NCI-H446 treated with DMSO at 0.1 percent for 48 hours (cell line): Measurements from ENCODE around the gene SFSWAP.
"Not testable (repeated sequence)": the region's sequence is repeated elsewhere in the genome, so short reads cannot be mapped to it uniquely, and the experiment has no call there.

ENCODE experiments used
- DNase-seq: peaks from one replicate; lab custom pipeline; 2025; lab: John Stamatoyannopoulos, UW

The SFSWAP gene

DNA sequence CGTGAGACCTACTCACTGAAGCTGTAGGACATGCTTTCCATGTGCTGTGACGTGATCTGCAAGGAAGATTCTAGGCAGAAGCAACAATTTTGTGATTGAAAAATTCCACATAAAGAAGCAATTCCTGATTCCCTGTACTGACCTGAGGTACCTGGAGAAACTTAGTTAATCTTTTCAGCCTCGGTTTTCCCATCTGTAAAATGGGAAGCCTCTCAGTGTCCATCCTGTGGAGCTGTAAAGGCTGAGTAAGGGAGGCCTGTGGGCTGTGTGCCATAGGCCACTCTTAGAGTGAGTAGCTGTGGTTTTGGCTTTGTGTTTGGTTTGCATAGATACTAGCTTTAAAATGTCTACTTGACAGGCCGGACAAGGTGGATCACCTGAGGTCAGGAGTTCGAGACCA, 50.7 kb downstream of the SFSWAP start:
- no peak for DNase-seq

DNA sequence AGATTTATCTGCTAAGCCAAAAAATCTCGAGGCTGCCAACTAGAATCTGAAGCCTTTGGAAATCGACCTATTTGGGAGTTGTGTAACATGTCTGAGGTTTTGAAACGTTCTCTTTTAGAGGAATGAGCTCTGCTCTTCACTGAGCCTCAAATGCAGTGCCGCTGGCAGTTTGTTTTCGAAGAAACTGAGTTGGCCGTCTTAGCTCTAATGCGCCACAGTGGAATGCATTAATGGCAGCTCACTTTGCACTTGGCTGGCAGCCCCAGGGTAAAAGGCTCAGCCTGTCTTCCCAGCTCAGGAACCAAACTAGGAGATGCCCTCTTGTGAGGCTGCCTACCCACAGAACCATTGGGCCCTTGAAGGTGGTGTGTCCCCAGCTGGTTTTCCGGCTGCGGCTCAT, 53.8 kb downstream of the SFSWAP start:
- DNase-seq: no peak

DNA sequence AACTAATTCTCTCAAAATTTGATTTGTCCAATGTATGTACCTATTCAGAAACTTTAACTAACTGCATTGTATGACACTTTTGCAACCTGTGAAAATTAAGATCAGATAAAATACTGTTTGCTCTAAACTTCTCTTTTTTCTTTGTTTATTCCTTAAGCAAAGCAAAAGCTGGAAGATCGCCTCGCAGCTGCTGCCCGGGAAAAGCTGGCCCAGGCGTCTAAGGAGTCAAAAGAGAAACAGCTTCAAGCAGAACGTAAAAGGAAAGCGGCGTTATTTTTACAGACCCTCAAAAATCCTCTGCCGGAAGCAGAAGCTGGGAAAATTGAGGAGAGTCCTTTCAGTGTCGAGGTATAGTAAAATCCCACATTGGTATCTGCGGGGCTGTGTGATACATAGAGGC, 55.1 kb downstream of the SFSWAP start:
- no peak for DNase-seq

DNA sequence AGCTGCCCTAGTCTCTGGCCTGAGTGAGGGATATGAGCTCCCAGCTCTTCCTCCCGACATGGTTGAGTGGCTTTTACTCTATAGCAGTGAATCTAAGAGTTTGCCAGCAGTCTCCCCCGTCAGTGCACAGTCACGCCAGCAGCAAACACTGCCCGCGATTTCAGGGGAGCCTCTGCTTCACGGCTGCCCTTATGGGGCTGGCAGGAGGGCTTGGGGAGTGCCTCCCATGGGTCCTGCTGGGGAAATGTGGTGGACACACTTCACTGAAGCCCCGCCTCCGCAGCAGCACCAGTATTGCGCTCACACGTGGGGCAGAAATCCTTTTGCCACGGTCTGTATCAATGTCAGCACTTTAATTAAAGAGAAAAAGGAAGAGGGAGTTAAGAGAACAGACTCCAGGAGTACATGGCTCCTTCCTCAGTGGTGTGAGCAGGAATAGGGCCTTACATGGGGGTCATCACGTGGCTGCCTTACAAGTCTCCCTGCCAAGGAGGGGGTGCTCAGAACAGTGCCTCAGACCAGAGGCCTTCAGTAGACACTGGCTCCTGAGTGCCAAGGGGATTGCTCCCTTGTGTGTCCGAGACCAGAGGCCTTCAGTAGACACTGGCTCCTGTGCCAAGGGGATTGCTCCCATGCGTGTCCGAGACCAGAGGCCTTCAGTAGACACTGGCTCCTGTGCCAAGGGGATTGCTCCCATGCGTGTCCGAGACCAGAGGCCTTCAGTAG, 55.7 kb downstream of the SFSWAP start:
- no peak for DNase-seq

DNA sequence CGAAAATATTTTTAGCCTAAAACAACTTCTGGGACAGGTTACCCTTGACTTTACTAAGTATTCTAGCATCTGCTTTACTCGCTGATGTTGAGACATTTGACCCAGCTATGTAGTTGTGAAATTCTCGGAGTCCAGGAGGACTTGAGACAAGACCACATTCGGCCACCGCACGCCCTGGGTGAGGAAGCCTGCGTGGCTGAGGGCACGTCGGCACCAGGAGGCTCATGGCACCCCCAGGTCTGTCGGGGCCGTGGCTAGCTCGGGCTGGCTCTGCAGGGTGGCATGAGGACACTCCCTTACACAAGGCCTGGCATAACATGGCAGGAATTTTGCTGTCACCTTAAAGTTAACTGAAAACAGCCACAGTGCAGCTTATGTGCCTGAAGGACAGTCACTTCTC, 59.2 kb downstream of the SFSWAP start:
- no peak for DNase-seq

DNA sequence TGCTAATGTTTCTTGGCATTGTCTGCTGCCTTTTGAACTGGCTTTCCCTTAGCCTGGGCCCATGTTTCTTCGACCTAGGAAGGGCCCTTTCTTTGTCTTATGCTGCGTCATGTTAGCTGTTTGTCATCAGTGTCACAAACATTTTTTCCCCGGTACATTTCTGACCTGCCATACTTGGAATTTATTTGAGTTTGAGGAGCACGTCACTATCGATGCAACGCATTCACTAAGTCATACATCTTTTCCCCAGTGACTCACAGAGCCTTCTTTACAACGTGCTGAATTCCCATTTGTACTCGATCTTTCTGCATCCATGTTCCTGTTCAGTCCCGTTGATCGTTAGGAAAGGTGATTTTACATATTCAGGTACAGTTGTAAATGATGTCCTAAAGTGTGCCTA, 61.1 kb downstream of the SFSWAP start:
- no peak for DNase-seq

DNA sequence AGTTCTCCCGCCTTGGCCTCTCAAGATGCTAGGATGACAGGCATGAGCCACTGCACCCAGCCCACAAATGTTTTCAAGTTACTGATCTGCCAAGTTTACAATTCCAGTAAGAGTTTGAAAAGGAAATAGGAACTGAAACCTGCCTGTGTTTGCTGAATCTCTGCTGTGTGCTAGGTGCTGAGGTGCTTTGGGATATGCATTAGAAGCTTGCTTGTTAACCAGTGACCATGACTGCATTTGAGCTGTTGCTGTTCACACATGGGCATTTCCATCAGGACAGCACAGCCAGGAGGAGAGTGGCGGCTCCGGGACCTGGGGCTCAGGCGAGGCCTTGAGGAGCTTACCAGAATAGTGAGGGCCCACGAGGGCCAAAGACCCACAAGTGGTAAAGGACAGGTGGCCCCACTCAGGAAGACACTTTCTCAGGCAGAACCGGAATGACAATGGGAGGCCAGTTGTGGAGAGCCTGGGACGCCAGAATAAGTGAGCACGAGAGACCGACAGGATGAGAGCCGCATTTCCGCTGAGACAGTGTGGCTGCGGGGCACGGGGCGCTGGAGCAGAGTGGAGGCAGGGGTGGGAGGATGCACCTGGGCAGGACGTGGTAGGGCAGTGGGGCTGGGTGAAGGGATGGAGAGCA, 62.8 kb downstream of the SFSWAP start:
- no peak for DNase-seq

DNA sequence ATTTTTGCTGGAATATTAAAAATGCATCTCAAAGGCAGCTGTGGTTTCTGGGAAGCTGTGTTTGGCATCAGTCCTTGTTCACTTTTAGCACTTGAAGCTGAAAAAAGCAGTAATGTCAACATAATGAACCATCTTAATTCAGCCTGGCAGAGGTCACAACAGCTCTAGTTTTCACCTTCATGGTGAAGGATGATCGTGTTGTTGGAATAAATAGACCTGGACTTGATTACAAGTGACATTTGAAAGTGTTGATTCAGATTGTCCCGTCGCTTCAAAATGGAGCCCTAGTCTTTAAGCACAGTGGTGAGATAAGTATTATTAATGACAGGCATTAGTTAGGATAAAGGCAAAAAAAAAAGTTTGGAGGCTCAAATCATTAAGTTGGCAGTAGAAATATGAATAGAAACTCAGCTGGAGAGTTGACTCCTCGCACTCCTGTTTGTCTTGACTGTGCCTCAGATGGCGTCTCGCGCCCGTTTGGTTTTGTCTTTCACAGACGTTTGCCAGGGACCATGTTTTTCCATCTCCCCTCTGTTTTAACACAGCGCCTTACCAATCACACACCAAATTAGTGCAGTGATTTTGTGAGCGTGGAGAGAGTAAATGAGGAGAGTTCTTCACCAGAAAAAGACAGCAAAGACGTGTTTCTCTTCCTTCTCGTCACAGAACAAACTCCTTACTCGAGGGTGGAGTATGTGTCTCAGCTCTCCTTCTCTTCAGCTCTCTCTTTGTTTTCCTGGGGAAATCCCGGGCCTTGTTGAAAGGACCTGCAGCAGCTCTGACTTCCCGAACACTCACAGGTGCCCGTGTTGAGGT, 63.9 kb downstream of the SFSWAP start:
- no peak for DNase-seq

DNA sequence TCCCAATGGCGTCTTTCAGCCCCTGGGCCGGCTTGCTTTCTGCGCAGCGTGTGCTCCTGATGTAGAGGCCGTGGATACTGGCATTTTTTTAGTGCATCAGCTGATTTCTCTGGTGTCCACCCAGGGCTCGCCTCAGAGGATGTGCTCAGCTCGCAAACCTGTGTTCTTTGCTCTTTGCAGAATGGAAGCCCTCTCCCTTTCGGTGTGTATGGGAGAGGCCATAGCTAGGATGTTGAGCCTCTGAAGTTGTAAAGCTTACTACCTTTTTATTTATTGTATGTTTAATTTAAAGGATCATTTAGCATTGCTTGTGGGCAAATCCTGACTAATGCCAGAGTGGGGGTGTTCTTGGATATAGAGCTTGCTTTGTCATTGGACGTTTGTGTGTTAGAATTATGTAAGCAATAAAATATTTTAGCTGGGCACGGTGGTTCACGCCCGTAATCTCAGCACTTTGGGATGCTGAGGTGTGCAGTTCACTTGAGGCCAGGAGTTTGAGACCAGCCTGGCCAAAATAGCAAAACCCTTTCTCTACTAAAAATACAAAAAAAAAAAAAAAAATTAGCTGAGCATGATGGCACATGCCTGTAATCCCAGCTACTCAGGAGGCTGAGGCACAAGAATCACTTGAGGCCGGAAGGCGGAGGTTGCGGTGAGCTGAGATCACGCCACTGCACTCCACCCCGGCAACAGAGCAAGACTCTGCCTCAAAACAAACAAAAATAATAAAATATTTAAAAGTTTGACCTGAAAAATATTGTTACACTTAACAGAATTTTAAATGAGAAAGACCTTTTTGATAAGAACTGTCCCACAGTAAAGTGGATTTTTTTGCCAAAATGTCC, 64.7 kb downstream of the SFSWAP start:
- DNase-seq: no peak

DNA sequence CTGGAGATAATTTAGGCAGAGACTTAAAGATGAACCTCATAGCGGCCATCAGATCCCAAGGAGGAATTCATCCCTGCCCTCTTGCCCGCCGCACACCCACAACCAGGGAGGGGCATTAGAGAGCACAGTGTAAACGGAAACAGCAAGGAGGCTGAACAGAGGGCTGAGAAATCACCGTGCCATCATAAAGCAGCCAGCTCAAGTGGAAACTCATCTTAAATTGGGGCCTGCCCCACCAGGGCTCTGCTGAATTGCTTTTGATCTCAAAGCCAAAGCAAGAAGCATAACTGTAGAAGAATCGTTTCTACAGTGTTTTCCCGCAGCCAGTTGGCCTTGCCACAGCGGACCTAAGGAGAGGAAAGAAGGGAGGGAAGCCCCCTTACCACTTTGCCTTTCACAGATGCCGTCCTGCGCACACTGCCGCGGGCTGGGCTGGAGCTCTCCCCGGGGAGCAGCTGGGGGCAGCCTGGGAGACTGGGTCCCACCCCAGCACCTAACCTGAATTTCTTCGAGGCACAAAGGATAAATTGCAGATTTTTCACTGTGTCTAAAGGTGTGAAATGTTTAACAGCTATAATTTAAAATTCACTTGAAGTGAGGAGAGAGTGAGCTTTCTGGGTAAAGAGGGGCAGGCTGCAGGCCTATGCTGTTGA, 65.5 kb downstream of the SFSWAP start:
- DNase-seq: no peak

DNA sequence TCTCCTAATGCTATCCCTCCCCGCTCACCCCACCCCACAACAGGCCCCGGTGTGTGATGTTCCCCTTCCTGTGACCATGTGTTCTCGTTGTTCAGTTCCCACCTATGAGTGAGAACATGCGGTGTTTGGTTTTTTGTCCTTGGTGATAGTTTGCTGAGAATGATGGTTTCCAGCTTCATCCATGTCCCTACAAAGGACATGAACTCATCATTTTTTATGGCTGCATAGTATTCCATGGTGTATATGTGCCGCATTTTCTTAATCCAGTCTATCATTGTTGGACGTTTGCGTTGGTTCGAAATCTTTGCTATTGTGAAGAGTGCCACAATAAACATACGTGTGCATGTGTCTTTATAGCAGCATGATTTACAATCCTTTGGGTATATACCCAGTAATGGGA, 66.4 kb downstream of the SFSWAP start:
- not testable (repeated sequence) for DNase-seq

DNA sequence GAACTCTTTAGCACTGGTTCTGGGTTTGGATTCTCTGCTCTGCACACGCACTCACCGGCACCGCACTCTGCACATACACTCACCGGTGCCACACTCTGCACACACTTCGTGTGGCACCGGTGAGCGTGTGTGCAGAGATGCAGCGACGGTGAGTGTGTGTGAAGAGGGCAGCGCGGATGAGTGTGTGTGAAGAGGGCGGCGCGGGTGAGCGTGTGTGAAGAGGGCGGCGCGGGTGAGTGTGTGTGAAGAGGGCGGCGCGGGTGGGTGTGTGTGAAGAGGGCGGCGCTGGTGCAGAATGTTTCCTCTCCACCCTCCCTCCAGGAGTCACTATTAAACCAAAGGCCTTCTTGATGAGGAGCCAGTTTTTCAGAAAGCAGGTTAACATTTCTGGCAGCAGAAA, 68.1 kb downstream of the SFSWAP start:
- no peak for DNase-seq

DNA sequence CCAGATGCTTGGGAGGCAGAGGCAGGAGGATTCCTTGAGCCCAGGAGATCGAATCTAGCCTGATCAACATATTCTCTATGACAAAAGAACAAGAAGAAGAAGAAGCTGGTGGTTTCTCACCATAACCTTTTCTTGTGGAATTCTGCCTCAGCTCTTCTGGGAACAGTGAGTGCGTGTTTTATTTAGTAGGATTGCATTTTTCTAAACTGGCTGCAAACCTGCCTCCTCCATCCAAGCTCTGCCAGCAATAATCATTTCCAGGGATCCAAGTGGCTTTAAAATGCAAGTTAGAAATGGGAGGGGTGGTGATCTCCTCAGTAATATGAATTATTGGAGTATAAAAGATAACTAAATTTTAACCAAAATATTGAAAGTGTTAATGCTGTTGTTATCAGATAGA, 71.2 kb downstream of the SFSWAP start:
- no peak for DNase-seq

DNA sequence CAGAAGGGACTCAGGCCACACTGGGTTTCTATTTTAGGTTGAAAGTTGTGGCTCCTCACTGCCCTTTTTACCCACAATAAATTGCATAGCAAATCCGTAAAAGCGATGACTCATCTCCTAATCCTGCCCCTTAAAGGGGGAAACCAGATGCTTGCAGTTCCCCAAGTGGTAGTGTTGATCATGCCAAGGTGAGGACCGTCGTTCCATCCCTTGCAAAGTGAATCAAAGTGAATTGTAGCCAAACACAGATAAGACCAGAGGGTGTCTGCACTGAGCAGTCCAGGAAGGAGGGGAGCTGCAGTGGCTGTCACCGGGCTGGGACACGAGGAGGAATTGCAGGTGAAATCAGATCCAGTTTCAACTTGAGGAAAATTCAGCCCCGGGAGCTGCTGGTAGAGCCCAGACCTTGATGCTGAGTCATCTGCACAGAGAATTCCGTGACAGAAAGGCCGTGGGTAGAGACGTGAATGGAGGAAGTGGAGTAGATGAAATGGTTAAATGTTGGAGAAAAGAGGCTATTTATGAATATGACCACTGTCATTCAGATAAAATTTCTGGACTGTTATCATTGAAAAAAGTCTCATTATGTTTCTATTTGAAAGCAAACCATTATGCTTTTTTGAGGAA, 73.1 kb downstream of the SFSWAP start:
- no peak for DNase-seq

DNA sequence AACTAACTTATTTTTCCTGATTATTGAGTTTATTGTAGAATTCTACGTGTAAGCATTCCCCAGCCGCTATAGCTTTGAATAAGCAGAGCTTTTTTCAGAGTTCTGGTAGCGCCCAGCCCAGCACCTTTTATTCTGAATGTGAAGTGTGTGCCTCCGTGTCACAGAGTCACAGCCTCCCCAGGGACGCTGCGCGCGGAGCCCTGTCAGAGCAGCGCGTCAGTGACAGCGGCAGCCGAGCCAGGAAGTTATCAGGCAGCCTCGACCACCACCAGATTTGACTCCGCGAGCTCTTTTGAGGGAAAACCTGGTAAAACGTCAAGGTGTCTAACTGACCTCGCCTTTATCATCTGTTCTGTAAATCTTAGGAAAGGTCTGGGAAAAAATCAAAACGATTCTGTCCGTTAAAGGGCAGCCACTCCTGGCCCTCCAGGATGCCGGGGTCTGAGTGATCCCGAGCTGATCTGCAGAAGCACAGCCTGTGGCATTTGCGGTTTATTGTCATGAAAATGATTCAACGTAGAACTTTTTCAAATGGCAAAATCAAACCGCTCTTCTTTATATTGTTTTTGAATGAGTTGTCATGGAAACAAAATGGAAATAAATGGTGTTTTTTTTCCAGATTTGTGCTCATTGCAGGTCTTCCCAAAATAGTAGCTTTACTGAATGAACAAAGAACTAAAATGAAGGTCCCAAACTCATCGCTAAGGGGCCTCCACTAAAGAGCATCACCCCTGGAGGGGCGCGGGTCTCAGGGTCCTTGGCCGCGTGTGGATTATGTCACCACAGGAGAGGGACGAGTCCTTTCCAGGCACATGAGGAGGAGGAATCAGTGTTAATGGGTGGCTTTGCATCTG, 74.2 kb downstream of the SFSWAP start:
- DNase-seq: no peak

DNA sequence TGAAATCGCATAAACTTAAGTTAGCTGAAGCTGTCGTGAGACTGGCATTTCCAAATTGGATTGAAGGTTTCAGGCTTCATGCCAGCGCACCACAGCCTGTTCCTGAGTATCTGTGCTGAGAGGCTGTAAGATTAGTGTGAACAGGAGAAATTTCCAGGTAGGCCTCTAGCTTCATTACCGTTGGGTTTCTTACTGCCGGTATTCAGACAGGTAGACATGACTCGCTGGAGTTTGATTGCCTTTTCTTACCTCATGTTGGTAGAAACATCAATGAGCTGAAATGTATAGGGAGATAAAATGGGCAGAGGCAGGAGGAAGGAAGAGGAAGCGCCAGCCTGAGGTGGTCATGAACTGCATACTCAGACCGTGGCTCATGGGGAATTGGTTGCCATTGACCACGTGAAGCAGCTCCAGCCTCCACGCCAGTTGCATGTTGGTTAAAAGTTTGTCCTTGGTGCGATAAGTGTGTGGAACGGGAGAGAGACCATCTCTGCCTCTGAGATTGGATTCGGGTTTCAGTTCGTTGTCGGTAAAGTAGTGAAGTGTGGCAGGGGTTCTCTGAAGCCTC, 75.0 kb downstream of the SFSWAP start:
- DNase-seq: no peak

DNA sequence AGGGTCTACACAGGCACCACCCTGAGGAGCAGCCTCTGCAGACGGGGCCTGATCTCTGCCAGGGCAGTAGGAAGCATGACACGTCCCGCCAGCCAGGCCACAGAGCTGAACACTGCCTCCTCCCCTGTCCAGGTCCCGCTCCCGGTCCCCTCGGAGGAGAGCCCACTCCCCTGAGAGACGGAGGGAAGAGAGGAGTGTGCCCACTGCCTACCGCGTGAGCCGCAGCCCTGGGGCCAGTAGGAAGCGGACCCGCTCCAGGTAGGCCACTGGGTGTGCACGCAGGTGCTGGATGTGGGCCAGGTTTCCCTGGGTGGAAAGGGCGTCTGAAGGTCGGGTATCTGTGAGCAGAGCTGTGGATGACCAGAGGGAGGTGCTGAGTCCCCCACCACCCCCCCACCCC, 75.4 kb downstream of the SFSWAP start:
- DNase-seq: no peak

DNA sequence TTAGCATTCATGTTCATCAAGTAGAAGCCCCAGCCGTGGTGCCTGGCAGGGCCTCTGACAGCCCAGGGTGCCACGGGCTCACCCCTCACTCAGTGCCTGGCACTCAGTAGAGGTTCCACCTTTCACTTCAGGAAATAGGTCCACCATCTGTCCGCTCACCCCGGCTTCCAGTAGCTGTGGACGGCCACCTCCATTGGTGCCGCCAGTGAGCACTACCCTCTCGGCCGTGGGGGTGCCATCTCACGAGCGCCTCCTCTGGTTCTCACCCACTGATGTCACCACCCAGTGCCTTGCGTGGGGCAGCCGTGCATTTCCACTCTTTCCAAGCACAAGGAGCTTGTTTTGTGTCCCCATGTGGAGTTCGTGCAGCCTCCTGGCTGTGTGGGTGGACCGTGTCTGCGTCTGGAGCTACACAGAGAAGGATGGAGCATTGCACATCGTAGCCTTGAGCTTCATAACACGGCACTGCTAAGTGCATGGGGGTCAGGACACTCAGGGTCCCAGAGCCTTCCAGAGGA, 76.3 kb downstream of the SFSWAP start:
- no peak for DNase-seq

DNA sequence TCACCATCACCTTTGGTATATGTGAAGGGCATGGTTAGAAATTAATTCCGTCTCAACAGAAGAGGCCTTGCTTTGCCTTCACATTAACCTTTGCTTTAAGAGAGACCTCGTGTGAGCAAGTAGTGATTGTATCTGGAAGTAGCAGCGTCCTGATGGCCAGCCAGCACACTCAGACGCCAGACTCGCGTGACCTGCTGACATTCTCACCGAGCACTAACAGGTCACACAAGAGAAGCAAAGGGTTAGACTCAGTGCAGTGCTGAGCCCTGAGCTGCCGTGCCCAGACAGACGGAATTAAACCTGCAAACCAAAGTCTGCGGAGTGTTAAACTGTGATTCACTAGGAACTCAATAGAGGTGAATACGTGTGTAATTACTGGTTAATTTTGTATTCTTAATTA, 77.2 kb downstream of the SFSWAP start:
- no peak for DNase-seq

DNA sequence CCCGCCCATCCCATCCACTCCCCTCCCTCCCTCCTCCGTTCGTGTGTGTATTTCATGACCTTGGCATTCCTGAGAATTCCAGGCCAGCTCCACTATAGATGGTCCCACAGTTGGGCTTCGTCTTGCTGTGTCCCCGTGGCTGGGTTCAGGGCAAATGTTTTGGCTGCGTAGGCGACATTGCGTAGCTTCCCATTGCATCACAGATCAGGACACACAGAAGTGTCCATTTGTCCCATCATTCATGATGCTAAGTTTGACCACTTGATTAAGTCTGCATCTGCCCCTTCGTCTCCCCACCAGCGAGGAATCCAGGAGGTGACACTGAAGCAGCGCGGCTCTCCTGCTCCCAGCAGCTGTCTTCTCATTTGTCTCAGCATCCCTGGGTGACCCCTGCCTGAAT, 78.7 kb downstream of the SFSWAP start:
- DNase-seq: no peak
